ENCODE results near the gene SULT6B1.
"Not testable (repeated sequence)": the region's sequence is repeated elsewhere in the genome, so short reads cannot be mapped to it uniquely, and the experiment has no call there.

SULT6B1 gene

DNA sequence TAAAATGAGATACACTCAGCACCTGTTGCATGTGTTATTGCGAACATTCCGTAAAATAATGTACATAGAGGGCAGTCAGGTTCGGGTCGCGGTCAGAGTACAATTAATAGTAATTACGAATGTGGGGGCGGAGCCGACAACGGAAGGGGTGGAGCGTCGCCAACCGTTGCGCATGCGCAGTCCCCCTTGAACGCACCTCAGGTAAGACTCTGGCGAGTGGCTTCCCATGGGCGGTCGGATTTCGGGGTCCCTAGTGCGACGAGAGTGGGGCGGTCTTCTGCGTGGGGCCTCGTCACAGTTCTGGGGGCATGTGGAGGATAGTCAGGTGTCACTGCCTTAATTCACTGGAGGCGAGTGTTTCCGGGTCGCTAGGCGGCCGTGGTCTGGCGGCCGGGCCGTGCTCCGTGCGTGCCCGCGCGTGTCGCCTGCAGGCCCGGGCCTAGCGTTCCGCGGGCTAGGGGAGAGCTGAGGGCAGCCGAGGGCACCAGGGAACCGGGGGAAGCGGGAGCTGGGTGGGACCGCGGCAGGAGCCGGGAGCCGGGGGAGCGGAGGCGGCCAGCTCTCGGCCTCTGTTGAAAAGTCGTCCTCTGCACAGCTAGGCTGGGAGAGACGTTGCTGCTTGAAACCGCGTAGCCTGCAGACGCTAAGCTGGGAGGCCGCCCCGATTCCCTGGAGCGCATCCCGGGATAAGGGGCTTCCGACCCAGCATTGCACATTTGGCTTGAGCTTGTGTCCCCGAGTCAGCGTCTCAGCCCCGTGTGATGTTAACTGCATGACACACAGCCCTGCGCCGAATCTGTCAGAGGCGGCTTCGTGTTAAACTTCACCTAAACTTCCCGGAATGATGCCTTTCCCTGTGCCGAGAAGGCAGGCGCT is 8.1 kb upstream of the SULT6B1 start, which contains the start of gene CEBPZOS:
CEBPZOS (plus strand) TSS at position 177 of the 876 bp plus-strand sequence. CDS start 3,209 bp downstream, outside the sequence.
- peak; percentile 82 to 88 for DNase-seq (ENCODE audit: low read depth in 2 of 2)

DNA sequence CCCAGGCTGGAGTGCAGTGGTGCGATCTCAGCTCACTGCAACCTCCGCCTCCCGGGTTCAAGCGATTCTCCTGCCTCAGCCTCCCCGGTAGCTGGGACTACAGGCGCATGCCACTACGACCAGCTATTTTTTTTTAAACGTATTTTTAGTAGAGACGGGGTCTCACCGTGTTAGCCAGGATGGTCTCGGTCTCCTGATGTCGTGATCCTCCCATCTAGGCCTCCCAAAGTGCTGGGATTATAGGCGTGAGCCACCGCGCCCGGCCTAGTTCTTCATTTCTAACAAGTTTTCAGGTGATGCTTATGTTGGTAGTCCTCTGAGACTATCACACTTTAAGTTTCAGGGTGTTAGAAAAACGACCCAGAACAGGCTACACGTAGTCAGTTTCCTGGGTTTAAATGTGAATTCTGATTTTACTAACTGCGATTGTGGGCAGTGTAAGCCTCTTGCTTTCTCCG is 7.4 kb upstream of the SULT6B1 start:
- not testable (repeated sequence) for DNase-seq (ENCODE audit: low read depth in 2 of 2)

DNA sequence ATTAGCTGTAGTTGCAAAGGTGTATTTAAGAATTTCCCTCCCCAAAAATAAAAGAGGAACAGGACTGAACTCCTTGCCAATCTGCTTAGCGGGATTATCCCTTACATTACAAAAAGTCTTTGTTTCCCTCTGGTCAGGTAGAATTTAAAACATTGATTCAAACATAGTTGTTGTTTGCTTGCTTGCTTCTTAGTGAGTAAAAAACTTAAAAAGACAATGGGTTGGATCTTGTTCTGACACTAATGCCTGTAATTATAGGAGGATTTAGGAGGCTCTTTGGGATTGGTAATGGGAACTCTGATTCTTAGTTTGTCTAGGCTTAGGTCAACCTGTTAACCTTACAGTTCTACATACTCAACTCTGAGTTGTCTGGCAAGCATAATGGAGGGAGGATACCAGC is 4.1 kb upstream of the SULT6B1 start:
- no peak for DNase-seq (ENCODE audit: low read depth in 2 of 2)

DNA sequence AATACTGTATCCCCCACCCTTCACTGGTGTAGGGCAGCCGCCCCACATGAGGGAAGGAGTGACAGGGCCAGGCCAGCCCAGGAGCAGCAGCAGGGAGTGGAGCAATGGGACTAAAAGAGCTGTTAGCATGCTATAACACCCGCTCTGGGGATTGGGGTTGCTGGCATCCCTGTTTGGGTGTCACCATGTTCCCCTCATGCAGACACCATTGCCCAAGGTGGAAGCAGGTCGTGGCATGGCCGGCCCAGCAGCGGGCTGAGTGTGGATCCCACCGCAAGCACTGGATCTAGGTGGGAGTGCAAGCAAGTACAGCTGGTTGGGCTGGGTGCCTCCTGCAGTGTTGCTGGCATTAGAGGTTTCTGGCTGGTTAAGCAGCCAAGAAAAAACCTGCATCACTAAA is 3.3 kb upstream of the SULT6B1 start:
- DNase-seq (ENCODE audit: low read depth in 2 of 2) = no peak

DNA sequence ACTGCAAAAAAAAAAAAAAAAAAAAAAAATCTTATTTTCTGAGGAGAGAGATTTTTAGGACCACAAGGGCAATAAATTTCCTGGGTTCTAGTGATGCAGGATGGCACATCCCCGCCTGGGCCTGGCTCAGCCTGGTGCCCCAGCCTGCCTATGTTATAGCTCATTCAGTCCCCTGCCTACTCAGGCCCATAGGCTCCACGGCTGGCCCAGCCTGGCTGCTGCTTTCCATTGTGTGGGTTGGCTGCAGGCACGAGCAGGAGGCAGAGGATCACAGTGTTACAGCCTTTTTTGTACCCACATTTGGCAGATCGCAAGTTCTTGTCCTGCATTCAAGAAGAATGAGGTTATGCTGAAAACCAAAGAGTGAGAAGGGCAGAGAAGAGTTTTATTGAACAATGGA is 2.8 kb upstream of the SULT6B1 start:
- DNase-seq (ENCODE audit: low read depth in 2 of 2) = no peak

DNA sequence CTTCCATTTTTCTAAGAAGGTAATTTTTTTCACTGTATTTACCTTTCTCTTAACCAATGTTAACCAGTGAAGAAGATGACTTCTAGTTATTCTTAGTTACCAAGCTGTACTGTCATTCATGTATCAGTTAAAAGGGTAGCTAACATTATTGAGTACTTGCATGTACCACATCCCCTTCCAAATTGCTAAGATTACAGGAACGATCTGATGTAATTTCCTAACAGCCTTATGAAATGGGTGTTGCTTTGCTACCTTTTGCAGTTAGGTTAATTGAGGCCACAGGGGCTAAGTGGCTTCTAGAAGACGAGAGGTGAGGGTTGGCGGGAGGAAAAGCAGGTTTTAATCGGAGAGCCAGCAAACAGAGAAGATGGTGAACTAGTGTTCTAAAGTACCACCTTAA is 1.8 kb upstream of the SULT6B1 start:
- DNase-seq (ENCODE audit: low read depth in 2 of 2) = no peak

DNA sequence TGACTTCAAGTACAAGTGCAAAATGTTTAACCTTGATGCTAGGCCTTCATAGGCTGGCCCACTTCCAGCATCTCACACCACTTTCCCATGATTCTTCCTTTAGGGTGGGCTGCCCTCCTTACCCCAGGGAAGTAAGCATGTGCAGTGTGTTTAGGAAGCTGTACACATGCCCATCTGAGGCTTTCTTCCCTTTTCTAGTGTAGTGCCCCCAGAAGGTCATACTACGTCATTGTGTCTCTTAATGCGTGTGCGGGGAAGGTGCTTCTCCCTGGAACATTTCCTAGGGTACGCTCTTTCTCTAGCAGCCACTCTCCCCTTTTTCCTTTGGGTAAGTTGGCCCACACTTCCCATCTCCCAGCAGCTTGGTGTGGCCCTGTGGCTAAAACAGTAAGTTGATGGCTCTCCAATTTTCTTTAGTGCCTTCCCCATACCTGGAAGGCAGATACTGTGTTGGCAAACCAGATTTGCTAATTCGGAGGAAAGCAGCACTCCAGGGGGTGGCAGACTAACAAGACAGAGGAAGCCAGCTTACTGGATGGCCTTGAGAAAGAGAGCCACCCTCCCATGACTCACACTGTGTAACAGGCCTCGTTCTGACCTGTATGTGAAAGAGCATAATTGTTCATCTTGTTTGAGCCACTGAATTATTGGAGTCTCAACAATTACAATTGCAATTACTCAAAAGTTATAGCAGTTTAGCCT is 1.1 kb upstream of the SULT6B1 start:
- DNase-seq (ENCODE audit: low read depth in 2 of 2) = no peak

DNA sequence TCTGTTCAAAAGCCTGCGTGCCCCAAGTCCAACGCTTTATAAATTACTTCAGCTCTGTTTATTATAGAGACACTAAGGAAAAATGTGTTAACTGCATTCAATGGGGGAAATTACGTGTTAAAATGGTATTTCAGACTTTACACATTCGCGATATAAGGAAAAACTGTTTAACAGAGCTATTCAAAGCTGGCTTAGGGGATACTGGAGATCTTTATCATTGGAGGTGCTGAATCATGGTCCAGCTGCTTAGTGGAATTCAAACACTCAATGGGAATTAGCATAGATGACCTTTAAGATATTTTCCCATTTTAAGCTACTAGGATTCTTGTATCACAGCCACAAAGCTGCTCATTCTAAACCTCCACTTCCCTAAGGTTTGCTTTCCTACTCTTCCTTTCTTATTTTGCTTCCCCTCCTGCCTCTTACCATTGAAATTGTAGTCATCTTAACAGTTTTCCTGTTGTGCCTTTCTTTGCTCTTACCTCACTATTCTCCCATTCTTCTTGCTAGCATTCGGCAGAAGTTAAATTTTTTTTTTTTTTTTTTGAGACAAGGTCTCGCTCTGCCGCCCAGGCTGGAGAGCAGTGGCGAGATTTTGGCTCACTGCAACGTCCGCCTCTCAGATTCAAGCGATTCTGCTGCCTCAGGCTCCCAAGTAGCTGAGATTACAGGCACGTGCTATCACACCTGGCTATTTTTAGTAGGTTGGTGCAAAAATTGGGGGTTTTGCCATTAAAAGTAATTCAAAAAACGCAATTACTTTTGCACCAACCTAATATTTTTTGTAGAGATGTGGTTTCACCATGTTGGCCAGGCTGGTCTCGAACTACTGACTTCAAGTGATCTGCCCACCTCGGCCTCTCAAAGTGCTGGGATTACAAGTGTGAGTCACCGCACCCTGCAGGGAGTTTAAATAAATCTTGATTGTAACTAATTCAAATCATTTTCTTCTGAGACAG is 6.5 kb downstream of the SULT6B1 start:
- DNase-seq (ENCODE audit: low read depth in 2 of 2) = no peak

DNA sequence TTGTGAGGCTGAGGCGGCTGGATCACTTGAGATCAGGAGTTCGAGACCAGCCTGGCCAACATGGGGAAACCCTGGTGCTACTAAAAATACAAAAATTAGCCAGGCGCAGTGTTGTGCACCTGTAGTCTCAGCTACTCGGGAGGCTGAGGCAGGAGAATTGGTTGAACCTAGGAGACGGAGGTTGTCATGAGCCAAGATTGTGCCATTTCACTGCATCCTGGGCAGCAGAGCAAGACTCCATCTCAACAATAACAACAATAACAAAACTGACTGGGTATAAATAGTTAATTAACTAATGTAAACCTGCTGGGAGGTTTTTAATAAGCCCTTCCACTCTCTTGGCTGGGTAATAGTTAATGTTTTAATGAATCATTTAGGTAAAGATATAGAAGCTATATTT is 7.8 kb downstream of the SULT6B1 start:
- no peak for DNase-seq (ENCODE audit: low read depth in 2 of 2)

DNA sequence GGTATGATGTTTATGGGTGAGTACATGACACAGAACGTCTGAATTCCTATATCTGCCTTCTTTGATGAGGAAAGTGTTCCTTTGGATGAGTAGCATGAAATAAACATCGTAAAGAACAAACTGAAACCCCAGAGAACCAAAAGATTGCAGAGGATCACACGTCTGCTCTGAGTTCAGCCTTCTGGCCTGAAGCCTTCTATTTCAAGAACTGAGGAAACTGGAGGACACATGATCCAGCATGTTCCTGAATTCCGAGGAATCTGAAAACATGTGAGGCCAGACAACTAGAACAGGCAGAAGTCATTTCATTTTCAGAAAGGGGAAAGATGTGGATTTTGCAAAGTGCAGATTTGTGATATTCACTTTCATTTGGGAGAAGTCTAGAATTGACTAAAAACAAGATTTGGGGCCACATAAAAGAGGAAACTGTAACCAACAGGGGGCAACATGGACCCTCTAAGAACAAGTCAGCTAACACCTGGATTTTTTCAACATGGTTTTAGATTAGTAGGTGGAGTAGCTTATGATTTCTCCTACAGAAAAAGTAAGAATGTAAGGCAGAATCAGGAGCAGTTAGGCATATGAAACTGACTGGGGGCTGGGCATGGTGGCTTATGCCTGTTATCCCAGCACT is 8.3 kb downstream of the SULT6B1 start:
- DNase-seq (ENCODE audit: low read depth in 2 of 2) = no peak

DNA sequence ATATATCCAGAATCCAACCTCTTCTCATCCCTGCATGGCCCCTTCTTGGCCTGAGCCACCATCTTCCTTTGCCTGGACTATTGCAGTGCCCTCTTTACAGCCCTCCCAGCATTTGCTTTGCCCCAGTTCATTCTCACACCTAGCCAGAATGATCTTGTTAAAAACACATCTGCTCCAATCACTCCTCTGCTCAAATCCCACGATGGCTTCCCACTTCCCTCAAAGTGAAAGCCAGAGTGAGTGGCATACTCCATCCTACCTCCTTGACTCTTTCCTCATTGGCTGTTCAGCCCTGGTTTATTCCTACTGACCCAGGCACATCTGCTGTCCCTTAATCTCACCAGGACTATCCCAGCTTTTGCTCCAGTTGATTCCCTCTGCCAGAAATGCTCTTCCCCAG is 14.7 kb downstream of the SULT6B1 start:
- no peak for DNase-seq (ENCODE audit: low read depth in 2 of 2)

DNA sequence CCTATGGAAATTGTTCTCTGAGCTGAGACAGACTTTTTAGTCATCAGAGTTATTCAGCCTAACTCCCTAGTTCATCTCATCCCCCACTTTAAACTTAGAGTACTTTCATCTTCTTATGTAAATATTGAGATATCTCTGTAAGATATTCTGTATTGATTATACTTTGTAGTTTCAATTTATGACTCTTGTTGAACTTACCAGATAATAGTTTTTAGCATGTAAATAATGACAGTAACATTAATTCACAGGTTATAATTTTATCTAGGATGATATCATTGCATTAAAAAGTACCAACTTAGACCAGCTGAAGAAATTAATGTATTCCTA is 16.9 kb downstream of the SULT6B1 start:
- DNase-seq (ENCODE audit: low read depth in 2 of 2) = no peak

DNA sequence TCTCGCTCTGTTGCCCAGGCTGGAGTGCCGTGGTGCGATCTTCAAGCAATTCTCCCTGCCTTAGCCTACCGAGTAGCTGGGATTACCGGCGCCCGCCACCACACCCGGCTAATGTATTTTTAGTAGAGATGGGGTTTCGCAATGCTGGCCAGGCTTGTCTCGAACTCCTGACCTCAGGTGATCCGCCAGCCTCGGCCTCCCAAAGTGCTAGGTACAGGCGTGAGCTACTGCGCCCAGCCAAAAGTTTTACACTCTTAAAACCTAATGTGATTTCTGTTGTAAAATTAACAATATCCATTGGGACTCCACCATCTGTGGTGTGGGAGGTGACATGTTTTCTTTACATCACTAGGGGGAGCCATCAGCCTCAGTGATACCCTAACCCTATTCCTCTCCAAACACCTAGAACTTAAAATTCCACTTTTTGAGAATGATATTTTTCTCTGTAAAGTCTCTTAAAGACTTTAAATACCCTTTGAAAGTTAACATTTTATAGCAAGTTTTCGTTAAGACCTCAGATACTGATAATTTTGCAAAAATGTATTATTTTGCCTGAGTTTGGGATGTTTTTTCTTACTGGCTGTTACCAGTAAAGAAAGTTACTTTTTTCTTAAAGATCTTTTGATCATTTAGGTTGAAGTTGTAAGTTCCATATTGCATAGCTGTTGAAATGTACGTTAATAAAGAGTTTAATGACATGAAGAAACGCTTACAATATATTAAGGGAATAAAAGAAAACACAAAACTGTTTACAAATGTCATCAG is 20.1 kb downstream of the SULT6B1 start:
- DNase-seq (ENCODE audit: low read depth in 2 of 2) = no peak

DNA sequence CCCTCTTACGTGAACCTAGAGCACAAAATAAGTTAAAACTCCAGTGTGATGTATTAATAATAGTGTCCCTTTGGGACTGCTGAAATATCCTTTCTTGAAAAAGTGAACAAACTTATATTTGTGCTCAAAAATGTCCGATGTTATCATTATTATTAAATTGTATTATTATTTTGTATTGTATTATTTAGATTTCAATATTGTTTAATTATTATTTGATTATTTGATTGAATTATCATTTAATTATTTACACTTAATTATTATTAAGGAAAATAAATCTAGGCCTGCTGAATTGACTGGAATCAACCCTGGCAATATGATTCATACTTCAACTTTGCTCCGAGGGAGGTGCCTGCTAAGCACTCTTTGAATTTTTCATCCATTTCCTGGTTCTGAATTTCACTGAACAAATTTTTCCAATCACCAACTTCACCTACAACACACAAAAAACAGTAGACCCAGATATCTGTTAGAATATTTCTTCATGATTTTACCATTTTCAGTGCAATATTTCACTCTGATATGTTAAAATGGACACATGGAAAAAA is 20.8 kb downstream of the SULT6B1 start:
- DNase-seq (ENCODE audit: low read depth in 2 of 2) = no peak

DNA sequence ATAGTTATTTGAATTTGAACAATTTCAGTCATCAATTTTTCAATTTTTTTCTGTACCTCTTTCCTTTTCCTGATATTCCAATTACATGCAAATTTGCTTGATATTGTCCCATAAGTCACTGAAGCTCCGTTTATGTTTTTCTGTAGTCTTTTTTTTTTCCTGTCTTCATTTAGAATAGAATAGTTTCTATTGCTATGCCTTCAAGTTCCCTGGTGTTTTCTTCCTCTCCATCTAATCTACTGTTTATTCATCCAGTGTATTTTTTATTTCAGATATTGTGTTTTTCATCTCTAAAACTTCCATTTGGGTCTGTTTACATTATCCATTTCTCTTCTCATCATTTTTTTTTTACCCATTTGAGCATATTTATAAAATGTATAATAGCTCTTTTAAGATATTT is 23.7 kb downstream of the SULT6B1 start:
- no peak for DNase-seq (ENCODE audit: low read depth in 2 of 2)

DNA sequence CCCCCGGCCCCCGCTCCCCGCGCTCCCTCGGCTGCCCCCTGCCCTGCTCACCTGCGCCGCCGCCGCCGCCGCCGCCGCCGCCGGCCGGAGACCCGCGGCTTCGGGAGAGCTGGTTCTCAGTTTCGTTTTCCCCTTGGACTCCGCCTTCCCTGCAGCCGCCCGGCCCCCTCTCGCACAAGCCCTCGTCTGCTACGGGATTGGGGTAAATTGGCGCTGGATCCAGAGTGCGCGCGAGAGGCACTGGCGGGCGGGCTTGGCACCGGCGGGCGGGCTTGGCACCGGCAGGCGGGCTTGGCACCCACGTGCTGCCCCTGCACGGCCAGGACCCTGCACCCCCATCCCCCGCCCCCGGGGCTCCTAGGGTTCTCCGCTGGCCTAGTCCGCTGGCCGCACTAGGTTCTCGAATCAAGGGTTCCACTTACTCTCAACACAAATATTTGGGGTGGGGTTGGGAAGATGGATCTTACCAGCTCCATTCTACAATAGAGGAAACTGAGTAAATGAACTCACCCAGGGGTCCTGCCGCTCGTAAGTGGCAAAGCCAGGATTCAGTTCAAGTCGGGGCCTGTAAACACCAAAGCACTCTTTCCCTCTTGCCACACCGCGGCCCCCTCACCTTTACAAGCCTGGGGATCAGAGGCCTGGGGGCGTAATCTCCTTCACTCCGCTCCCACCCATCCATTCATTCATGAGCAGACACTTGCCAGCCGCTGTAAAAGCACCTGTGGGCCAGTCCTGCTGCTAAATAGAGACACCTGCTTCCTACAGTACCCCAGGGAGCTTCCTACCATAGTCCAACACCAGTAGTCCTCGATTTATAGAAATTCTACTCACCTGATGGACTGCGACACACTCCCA is 31.4 kb downstream of the SULT6B1 start, which contains the start of gene EIF2AK2:
EIF2AK2 (minus strand) TSS at position 124 of the 858 bp plus-strand sequence. CDS start 9,174 bp downstream, outside the sequence.
- DNase-seq (ENCODE audit: low read depth in 2 of 2) = peak; percentile 35 to 68

DNA sequence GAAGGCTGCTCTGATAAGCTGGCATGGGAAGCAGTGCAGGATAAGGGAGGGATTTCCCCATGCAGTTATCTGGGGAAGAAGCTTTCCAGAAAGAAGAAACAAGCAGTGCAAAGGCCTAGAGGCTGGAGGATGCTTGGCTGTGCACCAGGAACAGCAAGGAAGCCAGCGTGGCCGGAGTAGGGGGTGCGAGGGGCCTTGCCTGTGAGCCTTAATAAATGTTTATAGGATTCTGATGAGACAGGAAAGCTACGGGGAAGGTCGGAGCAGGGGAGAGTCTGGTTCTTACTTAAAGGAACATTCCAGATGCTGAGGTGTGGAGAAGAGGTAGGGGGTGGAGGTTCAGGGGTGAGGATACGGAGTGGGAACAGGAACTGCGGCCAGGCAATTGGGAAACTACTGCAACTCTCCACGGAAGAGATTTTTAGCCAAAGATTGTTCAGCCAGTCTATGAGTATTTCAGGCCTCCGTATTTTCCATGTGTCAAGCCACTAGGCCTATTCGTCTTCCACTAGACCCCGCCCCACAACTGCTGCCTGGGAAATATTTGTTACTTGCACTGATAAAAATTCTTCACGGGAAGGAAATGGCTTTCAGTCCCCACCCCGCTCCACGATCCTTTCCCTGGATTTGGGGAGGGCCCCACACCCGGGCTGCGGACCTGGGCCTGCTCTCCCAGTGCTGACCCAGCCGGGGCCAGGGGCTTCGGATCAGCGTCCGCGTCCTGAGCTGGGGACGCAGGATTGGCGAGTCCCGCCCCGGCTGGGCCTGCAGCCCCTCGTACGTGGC is 32.2 kb downstream of the SULT6B1 start:
- peak in 1 of 2 donors; percentile 15 for DNase-seq (ENCODE audit: low read depth in 2 of 2)

DNA sequence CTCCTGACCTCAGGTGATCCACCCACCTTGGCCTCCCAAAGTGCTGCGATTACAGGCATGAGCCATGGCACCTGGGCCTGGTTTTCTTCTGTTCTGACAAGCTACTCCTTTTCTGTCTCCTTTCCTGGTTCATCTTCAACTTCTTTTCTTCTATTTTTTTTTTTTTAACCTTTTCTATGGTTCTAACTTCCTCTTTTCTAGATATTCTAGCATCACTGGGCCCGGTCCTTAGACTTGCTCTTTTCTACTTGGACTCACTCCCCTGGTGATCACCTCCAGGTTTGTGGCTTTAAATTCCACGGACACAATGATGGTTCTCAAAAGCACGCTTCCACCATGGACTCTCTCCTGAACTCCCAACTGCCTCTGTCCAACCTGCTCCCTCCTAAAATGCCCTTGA is 33.7 kb downstream of the SULT6B1 start:
- DNase-seq (ENCODE audit: low read depth in 2 of 2) = no peak
